ENCODE measurements around the gene EGFR. TPM values are rescaled to one million over a fixed set of nuclear protein-coding genes. Genes with fewer than 3 reads are reported as not detected.

Gene EGFR
- total and polyA plus RNA-seq, 9 donors, result 13.0 to 54.6 (median 41.7) TPM

DNA sequence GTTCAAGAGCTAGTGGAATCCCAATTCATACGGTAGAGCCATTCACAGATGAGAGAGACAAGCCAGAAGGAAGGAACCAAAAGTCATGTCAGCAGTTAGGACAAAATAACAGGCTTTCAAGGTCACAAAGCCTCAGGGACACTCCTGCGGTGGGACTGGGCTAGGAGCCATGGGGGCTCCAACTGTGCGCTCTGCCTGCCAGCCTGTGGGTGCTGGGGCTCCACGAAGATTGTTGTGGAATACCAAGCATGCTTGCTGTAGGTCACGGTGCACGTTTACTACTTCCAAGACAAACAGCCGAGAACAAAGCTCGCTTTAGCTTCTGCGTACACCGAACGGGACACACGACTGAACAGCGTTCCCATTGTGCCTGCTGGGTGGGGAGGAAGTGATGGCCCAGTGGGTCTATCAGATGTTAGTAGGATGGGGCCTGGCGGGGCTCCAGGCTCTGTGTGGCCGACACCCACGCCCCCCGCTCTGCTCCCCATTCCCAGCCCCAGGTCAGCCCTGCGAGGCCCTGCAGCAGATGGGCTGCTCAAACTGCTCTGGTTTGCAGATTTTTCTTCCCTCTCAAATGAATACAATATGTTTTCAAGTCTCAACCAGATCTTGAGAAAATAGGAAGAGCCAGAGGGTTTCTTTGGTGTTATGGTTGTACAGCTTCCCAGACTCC, 158.9 kb downstream of the EGFR start:
- peak overlapping the region; percentile 27 to 78 for H3K27ac ChIP-seq
- H3K4me1 ChIP-seq (ENCODE audit: insufficient read depth), result peaks cover 27% of the 10 kb centered on the region
- H3K9me3 ChIP-seq, result no peaks in the 10 kb centered on the region
- TF ChIP-seq, protein P1, sequence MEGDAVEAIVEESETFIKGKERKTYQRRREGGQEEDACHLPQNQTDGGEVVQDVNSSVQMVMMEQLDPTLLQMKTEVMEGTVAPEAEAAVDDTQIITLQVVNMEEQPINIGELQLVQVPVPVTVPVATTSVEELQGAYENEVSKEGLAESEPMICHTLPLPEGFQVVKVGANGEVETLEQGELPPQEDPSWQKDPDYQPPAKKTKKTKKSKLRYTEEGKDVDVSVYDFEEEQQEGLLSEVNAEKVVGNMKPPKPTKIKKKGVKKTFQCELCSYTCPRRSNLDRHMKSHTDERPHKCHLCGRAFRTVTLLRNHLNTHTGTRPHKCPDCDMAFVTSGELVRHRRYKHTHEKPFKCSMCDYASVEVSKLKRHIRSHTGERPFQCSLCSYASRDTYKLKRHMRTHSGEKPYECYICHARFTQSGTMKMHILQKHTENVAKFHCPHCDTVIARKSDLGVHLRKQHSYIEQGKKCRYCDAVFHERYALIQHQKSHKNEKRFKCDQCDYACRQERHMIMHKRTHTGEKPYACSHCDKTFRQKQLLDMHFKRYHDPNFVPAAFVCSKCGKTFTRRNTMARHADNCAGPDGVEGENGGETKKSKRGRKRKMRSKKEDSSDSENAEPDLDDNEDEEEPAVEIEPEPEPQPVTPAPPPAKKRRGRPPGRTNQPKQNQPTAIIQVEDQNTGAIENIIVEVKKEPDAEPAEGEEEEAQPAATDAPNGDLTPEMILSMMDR (IDR thresholded peaks at IDR 0.05), result no peak
- TF ChIP-seq POLR2A (IDR thresholded peaks at IDR 0.05), result no peak
- TF ChIP-seq EP300 (IDR thresholded peaks at IDR 0.05), result no peak
- DNase-seq, result peak in 4 of 5 donors; percentile 58 to 76 (median 64)
- no peaks in the 10 kb centered on the region for H3K36me3 ChIP-seq
- intact Hi-C loops (cut with DNase I), result loop anchor here in 1 of 4 donors (10.0 kb wide), 1 partner anchor 153 kb away; no protein-coding TSS in a partner anchor
- H3K4me3 ChIP-seq, result no peak overlapping the region
- H3K27me3 ChIP-seq, result no peaks in the 10 kb centered on the region
- WGBS, 3 donors, result 4 to 12% (median 5%) methylated on average over 18 of the region's 18 CpGs

DNA sequence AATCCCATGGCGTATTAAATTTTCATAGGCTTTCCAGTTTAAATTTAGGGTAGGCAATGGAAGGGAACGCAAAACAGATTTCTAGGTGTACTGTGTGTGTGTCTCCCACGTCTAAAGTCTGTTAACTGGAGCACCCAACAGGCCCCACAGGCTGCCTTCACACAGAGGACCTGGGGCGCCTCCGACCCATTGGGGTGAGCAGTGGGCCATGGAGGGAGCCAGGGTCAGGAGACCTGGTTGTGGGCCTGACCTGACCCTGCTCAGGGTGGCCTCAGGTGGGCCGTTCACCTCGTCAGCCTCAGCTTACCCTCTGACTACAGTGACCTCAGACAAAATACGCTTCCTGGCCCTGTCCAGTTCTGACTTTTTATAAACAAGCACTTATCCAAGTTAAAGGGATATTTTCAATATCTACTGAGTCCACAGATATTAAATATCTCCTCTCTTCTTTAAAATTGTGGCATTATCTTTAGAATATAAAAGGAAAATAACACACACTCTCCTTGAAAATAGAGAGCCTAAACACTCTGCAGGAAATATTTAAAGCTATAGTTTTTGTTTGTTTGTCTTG, 159.6 kb downstream of the EGFR start:
- DNase-seq, result no peak
- H3K36me3 ChIP-seq, result no peaks in the 10 kb centered on the region
- H3K4me1 ChIP-seq (ENCODE audit: insufficient read depth), result peaks cover 27% of the 10 kb centered on the region
- H3K4me3 ChIP-seq, result no peak overlapping the region
- no peaks in the 10 kb centered on the region for H3K27me3 ChIP-seq
- 18 to 23% (median 18%) methylated on average over 8 of the region's 8 CpGs for WGBS, 3 donors
- TF ChIP-seq POLR2A (IDR thresholded peaks at IDR 0.05) (no peak), EP300 (IDR thresholded peaks at IDR 0.05) (no peak)
- TF ChIP-seq, protein P1 (IDR thresholded peaks at IDR 0.05), result no peak
- intact Hi-C loops (cut with DNase I), result loop anchor here in 1 of 4 donors (10.0 kb wide), 1 partner anchor 154 kb away; no protein-coding TSS in a partner anchor
- H3K9me3 ChIP-seq, result no peaks in the 10 kb centered on the region
- H3K27ac ChIP-seq, result peak overlapping the region; percentile 73 to 78

DNA sequence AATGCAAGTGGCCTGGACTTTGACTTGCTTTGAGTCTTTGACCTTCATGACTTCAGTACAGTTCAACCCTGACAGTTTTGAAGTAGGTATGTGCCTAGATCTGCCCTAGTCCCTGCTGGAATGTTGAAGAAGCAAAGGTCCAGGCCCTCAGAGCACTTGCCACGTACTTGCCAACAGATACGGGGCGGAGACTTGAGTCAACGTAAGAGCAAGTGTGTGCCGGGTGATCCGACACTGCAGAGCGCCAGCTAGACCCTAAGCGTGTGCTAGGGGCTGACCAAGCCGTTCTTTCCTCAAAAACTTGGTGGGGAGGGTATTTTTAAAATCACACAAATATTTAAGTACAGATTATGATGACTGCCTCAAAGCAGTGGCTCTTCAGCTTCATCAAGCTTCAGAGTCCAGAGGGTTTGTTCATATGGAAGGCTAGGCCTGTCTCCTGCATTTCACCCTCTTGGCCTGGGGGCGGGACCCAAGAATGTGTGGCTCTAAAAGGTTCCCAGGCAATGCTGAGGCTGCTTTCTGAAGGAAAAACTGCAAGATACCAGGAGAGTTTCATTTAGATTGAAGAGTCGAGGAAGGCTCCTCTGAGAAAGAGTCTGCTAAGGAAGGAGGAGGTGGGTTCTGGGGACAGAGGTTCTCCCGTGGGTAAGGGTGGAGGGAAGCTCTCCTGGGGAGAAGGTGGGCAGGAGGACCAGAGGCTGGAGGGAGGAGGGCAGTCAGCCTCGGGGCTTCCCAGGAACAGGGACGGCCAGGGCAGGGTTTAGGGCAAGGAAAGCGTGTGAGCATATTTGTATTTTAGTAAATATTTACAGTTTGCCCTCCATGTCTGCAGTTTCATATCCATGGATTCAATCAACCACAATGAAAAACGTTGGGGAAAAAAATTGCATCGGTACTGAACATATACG, 160.3 kb downstream of the EGFR start:
- no peak for DNase-seq
- Histone ChIP-seq H3K36me3 (no peaks in the 10 kb centered on the region), H3K9me3 (no peaks in the 10 kb centered on the region), H3K27me3 (no peaks in the 10 kb centered on the region), H3K4me3 (no peak overlapping the region), H3K27ac (peak overlapping the region in 1 of 2 donors; percentile 78), H3K4me1 (ENCODE audit: insufficient read depth) (peaks cover 27% of the 10 kb centered on the region)
- 36 to 58% (median 44%) methylated on average over 18 of the region's 18 CpGs for WGBS, 3 donors
- intact Hi-C loops (cut with DNase I), result loop anchor here in 1 of 4 donors (10.0 kb wide), 1 partner anchor 154 kb away; no protein-coding TSS in a partner anchor
- no peak for TF ChIP-seq POLR2A (IDR thresholded peaks at IDR 0.05)
- TF ChIP-seq, protein P1 (IDR thresholded peaks at IDR 0.05), result no peak
- TF ChIP-seq EP300 (IDR thresholded peaks at IDR 0.05), result no peak
